ENCODE data around the gene TTC33. TPM values are rescaled to one million over a fixed set of nuclear protein-coding genes. Genes with fewer than 3 reads are reported as not detected.
A peak's percentile ranks its signal among the peaks of the same experiment; 100 is the strongest.
"Not testable (repeated sequence)": the region's sequence is repeated elsewhere in the genome, so short reads cannot be mapped to it uniquely, and the experiment has no call there.

The TTC33 gene
- total RNA-seq, 4 donors from 2014 or later = 11.3 to 19.0 (median 14.9) TPM

DNA sequence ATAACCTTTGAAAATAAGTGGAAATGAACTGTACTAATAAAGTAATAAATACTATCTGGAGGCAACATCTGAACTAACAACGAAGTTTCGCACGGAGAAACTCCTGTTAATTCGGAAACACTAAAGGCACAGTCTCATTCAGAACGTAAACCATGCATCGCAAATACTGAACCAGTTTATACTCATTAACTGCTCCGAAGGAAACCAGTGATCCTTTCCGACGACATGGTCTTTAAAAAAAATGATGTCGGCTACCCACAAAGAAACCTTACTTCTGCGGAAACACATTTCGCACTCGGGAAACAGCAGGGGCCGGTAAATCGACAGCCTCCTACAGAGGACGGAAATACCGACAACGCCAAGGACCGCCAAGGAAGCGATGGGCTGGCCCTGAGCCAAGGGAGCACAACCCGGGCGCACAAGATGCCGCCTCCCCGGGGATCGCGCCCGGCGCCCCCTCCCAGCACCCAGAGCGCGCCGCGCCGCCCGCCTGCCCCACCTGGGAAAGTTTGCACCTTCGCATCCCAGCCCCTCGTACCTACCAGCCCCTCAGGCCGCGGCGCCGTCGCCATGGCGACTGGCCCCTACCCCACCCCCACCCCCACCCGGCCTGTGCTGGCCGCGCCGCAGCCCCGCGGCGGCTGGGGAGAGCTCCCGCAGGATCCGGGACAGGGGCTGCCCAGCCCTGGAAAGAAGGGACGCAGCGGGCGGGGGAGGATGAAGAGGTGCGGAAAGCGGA lies 41.7 kb upstream of the TTC33 start:
- Histone ChIP-seq H3K36me3 (no peaks in the 10 kb centered on the region), H3K4me3 (peak overlapping the region; percentile 83 to 99 (median 94)), H3K4me1 (peaks cover 0 to 20% (median 0%) of the 10 kb centered on the region in 4 donors), H3K27ac (peak overlapping the region; percentile 89 to 97 (median 94)), H3K9me3 (no peaks in the 10 kb centered on the region), H3K27me3 (no peaks in the 10 kb centered on the region)
- TF ChIP-seq, protein P1, sequence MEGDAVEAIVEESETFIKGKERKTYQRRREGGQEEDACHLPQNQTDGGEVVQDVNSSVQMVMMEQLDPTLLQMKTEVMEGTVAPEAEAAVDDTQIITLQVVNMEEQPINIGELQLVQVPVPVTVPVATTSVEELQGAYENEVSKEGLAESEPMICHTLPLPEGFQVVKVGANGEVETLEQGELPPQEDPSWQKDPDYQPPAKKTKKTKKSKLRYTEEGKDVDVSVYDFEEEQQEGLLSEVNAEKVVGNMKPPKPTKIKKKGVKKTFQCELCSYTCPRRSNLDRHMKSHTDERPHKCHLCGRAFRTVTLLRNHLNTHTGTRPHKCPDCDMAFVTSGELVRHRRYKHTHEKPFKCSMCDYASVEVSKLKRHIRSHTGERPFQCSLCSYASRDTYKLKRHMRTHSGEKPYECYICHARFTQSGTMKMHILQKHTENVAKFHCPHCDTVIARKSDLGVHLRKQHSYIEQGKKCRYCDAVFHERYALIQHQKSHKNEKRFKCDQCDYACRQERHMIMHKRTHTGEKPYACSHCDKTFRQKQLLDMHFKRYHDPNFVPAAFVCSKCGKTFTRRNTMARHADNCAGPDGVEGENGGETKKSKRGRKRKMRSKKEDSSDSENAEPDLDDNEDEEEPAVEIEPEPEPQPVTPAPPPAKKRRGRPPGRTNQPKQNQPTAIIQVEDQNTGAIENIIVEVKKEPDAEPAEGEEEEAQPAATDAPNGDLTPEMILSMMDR (IDR thresholded peaks at IDR 0.05) = no peak
- no peak for TF ChIP-seq POLR2A (IDR thresholded peaks at IDR 0.05)
- DNase-seq = peak; percentile 73 to 91 (median 81)

DNA sequence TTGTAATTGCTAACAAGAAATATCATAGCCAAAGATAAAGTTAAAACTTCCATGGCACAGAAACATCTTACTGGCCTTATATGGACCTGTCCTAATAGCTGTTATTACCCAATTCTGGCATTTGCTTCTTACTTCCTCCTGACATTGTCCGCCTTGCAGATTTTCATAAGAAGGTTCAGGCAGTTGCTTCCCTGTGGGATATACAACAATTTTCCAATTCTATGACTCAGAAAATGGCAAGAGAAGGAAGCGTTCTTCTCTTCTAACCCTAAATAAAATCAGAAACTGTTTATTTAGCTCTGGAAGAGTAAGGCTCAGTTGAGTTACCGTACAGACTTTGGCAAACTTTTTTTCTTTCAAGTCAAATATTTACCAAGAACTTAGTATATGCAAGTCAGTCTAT lies 40.7 kb upstream of the TTC33 start:
- no peak for DNase-seq
- Histone ChIP-seq H3K9me3 (no peaks in the 10 kb centered on the region), H3K27ac (peak overlapping the region in 2 of 4 donors; percentile 15 to 90), H3K4me3 (peak overlapping the region in 3 of 4 donors; percentile 93 to 99 (median 95)), H3K36me3 (no peaks in the 10 kb centered on the region), H3K4me1 (peaks cover 0 to 20% (median 1%) of the 10 kb centered on the region in 4 donors), H3K27me3 (no peaks in the 10 kb centered on the region)
- no peak for TF ChIP-seq POLR2A (IDR thresholded peaks at IDR 0.05)

DNA sequence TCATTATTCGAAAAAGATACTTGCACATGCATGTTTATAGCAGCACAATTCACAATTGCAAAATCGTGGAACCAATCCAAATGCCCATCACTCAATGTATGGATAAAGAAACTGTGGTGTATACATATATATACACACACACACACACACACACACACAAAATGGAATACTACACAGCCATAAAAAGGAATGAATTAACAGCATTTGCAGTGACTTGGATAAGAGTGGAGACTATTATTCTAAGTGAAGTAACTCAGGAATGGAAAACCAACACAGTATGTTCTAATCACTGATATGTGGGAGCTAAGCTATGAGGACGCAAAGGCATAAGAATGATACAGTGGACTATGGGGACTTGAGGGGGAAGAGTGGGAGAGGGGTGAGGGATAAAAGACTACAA lies 39.1 kb upstream of the TTC33 start:
- peaks cover 0 to 20% (median 3%) of the 10 kb centered on the region in 4 donors for H3K4me1 ChIP-seq
- not testable (repeated sequence) for H3K36me3 ChIP-seq, H3K27me3 ChIP-seq, H3K9me3 ChIP-seq, H3K27ac ChIP-seq, H3K4me3 ChIP-seq, DNase-seq

DNA sequence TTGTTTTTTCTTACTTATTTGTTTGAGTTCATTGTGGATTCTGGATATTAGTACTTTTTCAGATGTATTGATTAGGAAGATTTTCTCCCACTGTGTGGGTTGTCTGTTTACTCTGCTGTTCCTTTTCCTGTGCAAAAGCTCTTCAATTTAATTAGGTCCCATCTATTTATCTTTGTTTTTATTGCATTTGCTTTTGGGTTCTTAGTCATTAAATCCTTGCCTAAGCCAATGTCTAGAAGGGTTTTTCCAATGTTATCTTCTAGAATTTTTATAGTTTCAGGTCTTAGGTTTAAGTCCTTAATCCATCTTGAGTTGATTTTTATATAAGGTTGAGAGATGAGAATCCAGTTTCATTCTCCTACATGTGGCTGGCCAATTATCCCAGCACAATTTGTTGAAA lies 38.6 kb upstream of the TTC33 start:
- H3K27me3 ChIP-seq, DNase-seq, H3K4me3 ChIP-seq, H3K36me3 ChIP-seq, H3K27ac ChIP-seq, H3K9me3 ChIP-seq: not testable (repeated sequence)
- peaks cover 0 to 20% (median 3%) of the 10 kb centered on the region in 4 donors for H3K4me1 ChIP-seq

DNA sequence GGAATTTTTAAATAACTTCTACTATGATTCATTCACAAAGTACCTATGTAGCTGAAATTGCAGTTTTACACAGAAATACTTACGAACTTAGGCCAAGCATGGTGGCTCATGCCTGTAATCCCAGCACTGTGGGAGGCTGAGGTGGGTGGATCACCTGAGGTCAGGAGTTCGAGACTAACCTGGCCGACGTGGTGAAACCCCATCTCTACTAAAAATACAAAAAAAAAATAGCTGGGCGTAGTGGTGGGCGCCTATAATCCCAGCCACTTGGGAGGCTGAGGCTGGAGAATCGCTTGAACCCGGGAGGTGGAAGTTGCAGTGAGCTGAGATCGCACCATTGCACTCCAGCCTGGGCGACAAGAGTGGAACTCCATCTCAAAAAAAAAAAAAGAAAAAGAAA lies 36.9 kb upstream of the TTC33 start:
- H3K4me1 ChIP-seq = peaks cover 0 to 20% (median 3%) of the 10 kb centered on the region in 4 donors
- not testable (repeated sequence) for H3K36me3 ChIP-seq, DNase-seq, H3K27ac ChIP-seq, H3K4me3 ChIP-seq, H3K27me3 ChIP-seq, H3K9me3 ChIP-seq

DNA sequence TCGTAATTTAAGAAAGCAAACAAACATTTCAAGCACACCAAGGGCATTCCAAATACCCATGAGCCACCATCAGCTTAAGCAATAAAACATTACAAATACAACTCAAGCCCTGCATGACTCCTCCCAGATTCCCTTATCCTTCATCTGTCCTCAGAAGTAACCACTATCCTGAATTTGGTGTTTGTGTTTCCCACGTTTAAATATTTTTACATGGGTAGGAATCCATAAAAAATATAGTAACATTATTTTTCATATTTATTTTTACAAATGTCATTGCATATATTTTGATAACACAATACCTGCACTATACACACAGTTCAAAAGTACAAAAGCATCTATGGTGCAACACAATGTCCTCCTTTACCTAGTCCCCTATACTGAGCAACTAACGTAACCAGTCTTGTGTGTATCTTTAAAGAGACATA lies 36.0 kb upstream of the TTC33 start:
- no peaks in the 10 kb centered on the region for H3K27me3 ChIP-seq
- peaks cover 0 to 18% (median 3%) of the 10 kb centered on the region in 4 donors for H3K4me1 ChIP-seq
- no peak overlapping the region for H3K27ac ChIP-seq
- no peaks in the 10 kb centered on the region for H3K36me3 ChIP-seq
- no peak for DNase-seq
- TF ChIP-seq, protein P1 (IDR thresholded peaks at IDR 0.05) = no peak
- no peak for TF ChIP-seq POLR2A (IDR thresholded peaks at IDR 0.05)
- no peaks in the 10 kb centered on the region for H3K9me3 ChIP-seq
- H3K4me3 ChIP-seq = no peak overlapping the region

DNA sequence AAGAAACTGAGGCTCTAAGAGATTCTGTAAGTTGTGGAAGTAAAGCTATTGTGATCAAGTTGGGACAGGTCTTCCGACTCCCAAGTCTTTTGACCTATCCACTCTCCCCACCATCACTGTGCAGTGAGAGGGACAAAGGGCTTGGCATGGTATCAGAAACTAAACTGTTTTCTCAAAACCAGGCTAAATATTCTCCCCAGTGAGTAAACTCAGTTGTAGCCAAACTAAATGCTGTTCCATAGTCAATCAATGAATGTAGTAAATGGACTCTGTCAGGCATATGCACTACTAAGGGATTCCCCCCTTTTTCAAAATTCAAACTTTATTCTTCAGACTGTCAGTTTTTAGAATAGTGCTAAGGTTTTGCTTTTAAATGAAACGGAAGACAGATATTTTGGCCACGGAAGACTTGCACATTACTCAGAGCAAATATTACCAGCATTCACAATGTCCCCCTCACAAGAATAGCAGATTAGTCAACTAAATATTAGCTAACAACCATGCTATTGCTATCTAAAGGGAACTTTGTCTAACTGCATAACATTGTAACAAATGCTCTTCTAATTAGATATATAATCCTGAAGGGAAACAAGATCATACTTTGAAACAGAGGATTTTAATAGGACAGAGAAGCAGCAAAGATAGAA lies 35.3 kb upstream of the TTC33 start:
- Histone ChIP-seq H3K4me1 (peaks cover 0 to 11% (median 3%) of the 10 kb centered on the region in 4 donors), H3K36me3 (no peaks in the 10 kb centered on the region), H3K4me3 (no peak overlapping the region), H3K27me3 (no peaks in the 10 kb centered on the region), H3K9me3 (no peaks in the 10 kb centered on the region), H3K27ac (no peak overlapping the region)
- DNase-seq = no peak
- TF ChIP-seq POLR2A (IDR thresholded peaks at IDR 0.05) = no peak
- TF ChIP-seq, protein P1 (IDR thresholded peaks at IDR 0.05) = no peak

DNA sequence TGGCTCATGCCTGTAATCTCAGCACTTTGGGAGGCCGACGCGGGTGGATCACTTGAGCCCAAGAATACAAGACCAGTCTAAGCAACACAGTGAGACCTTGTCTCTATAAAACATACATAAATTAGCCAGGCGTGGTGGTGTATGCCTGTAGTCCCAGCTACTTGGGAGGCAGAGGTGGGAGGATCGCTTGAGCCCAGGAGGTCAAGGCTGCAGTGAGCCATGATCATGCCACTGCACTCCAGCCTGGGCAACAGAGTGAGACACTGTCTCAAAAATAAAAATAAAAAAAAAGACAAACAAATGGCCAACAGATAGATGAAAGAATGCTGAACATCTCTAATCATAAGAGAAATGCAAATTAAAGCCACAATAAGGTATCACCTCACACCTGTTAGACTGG lies 33.2 kb upstream of the TTC33 start:
- H3K27ac ChIP-seq, DNase-seq, H3K27me3 ChIP-seq: not testable (repeated sequence)

More for the DNA sequence above, 33.2 kb upstream of the TTC33 start:
- not testable (repeated sequence) for H3K4me3 ChIP-seq, H3K36me3 ChIP-seq, H3K9me3 ChIP-seq
- H3K4me1 ChIP-seq = peaks cover 0 to 18% (median 3%) of the 10 kb centered on the region in 4 donors

All from Peyer's patch (tissue), 4 donors.